Heart right ventricle (tissue), 16 donors: ENCODE data around the gene SIRPB1. TPM values are rescaled to one million over a fixed set of nuclear protein-coding genes. Genes with fewer than 3 reads are reported as not detected.

Experiments used
- ATAC-seq, 8 donors: fragments of 200-7000 bp; cut with Tn5 transposase; one replicate each; pipeline ENCODE4 v1.9.1; 2020; ENCODE audit warnings: mild to moderate bottlenecking in 8 of 8, moderate library complexity in 8 of 8, moderate number of reproducible peaks in 1 of 8
- DNase-seq, 2 donors: peaks; one replicate each; pipeline ENCODE4 v3.0.0-alpha.2; 2020
- H3K27ac ChIP-seq, 10 donors: fragments of 200-600 bp; sonication (generic) in 2 of 10; one replicate each; pipeline versions ENCODE4 v1.5.0 to v1.8.0; 2020 to 2022; ENCODE audit warnings: mild to moderate bottlenecking in 3 of 10
- H3K27me3 ChIP-seq, 7 donors: fragments of 200-600 bp; one replicate each; pipeline ENCODE4 v1.8.0; 2021 to 2022; ENCODE audit warnings: mild to moderate bottlenecking in 2 of 7
- H3K36me3 ChIP-seq, 9 donors: fragments of 200-600 bp; sonication (generic) in 1 of 9; one replicate each; pipeline versions ENCODE4 v1.5.0 to v1.8.0; 2020 to 2022; ENCODE audit warnings: mild to moderate bottlenecking in 2 of 9
- H3K4me1 ChIP-seq, 9 donors: fragments of 200-600 bp; sonication (generic) in 1 of 9; one replicate each; pipeline versions ENCODE4 v1.5.0 to v1.8.0; 2020 to 2022; ENCODE audit warnings: mild to moderate bottlenecking in 4 of 9
- H3K4me3 ChIP-seq, 10 donors: fragments of 200-600 bp; sonication (generic) in 2 of 10; one replicate each; pipeline versions ENCODE4 v1.5.0 to v1.8.0; 2020 to 2022; ENCODE audit warnings: mild to moderate bottlenecking in 7 of 10, moderate library complexity in 2 of 10
- H3K9me3 ChIP-seq, 11 donors: fragments of 200-600 bp in 10 of 11; sonication (generic) in 2 of 11; one replicate each; pipeline versions ENCODE4 v1.5.0 to v1.8.0; 2013 to 2022; ENCODE audit warnings: mild to moderate bottlenecking in 2 of 11, control low read depth in 1 of 11, moderate library complexity in 1 of 11
- WGBS, 2 donors: extraction: QIAGEN DNeasy Blood & Tissue Kit; methylation state at CpG; one replicate each; pipeline ENCODE4 v1.1.7; 2013; ENCODE audit warnings: inconsistent platforms in 1 of 2; 5-methylcytosine and 5-hydroxymethylcytosine counted together
- intact Hi-C, 10 donors: fragments of 100-400 bp; cut with DNase I; formaldehyde crosslinking; loops; one replicate each; pipeline versions ENCODE4 v1.11.1 to v1.14.2; 2022
- polyA plus RNA-seq, 2 donors: library from polyadenylated mRNA; stranded (reverse); fragments of 200-250 nt; gene quantifications; one replicate each; pipeline ENCODE4 v1.2.3, GENCODE V29; 2013
- total RNA-seq, 10 donors: library from RNA; stranded (reverse); fragmentation: NEBNext Ultra II Directional in 3 of 10; extraction: Animal tissue kit (Norgen Biotek cat#: 25700) in 3 of 10; gene quantifications; one replicate each; pipeline versions ENCODE4 v1.2.1 to v1.2.4, GENCODE V29; 2021 to 2023
- TF ChIP-seq, protein P1 (sequence below), 9 donors: fragments of 200-600 bp; sonication (generic) in 2 of 9; IDR thresholded peaks; one replicate each; pipeline versions ENCODE4 v1.5.0 to v1.8.0; 2021 to 2022; ENCODE audit warnings: antibody characterized with exemption in 9 of 9, mild to moderate bottlenecking in 5 of 9, moderate library complexity in 1 of 9
- donor health status: Arrhythmogenic right ventricular cardiomyopathy.
- donor health status: ischemic (EF 13 %, LVEDD 7.1; RV severe dilation, severe dysfunction).
- donor health status: healthy with polysubstance abuse.
- donor health status: DM: no; HTN: yes; CAD: no.
- donor health status: DM: no; HTN: no; CAD: no.
- donor health status: ischemic (EF 25% LVEDD 6.9; RV normal size, moderate dysfunction).
- donor health status: ischemic (EF 25% LVEDD 5.7; RV mildly dilated, moderate dysfunction).
- donor health status: healthy.
- donor health status: DM: yes; HTN: yes; CAD: no.
- donor health status: Ischemic cardiomyopathy.
- donor health status: ischemic (EF 35%, LVEDD 5.7; RV mildly dilated, moderate dysfunction).
- donor health status: nonischemic (EF 11% LVEDD 7.7; RV severe dilation, severe dysfunction).
- donor health status: DM: yes; HTN: yes; CAD: no.
- donor health status: PGD.
- donor health status: ischemic (EF 29% LVEDD 5.4; RV normal size, mild dysfunction).
- donor health status: nonischemic (EF 23%, LVEDD 6.1; RV moderate dilation, normal function).

The SIRPB1 gene
- total and polyA plus RNA-seq, 12 donors: 0.14 to 6.9 (median 0.99) TPM; not detected in 1

DNA sequence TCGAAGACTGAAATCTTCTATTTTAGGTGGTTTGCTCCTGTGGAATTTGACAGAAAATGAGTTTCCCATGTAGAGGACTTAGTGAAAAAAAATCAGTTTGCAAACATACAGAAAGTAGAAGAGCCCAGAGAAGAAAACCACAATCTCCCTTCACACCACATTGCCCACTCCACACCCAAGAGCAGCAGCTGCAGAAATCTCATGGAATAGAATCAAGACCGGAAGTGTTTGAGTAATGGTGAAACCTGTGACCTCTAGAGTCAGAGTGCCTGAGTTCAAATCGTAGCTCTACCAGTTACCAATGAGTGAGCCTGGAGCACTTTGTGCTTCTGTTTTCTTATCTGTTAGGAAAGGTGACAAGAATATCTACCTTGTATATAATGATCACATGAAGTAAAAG, 33.2 kb upstream of the SIRPB1 start:
- DNase-seq (no peak), ATAC-seq (no peak)
- 68 to 69% methylated on average over 3 of the region's 3 CpGs for WGBS, 2 donors
- H3K27me3 ChIP-seq: peaks cover 0 to 8% (median 4%) of the 10 kb centered on the region in 7 donors
- no peaks in the 10 kb centered on the region for H3K36me3 ChIP-seq
- intact Hi-C loops: no loop called here
- no peak overlapping the region for H3K27ac ChIP-seq
- H3K9me3 ChIP-seq: peaks cover 0 to 7% (median 0%) of the 10 kb centered on the region in 11 donors
- no peak overlapping the region for H3K4me3 ChIP-seq
- peaks cover 0 to 22% (median 0%) of the 10 kb centered on the region in 9 donors for H3K4me1 ChIP-seq
- TF ChIP-seq, protein P1, sequence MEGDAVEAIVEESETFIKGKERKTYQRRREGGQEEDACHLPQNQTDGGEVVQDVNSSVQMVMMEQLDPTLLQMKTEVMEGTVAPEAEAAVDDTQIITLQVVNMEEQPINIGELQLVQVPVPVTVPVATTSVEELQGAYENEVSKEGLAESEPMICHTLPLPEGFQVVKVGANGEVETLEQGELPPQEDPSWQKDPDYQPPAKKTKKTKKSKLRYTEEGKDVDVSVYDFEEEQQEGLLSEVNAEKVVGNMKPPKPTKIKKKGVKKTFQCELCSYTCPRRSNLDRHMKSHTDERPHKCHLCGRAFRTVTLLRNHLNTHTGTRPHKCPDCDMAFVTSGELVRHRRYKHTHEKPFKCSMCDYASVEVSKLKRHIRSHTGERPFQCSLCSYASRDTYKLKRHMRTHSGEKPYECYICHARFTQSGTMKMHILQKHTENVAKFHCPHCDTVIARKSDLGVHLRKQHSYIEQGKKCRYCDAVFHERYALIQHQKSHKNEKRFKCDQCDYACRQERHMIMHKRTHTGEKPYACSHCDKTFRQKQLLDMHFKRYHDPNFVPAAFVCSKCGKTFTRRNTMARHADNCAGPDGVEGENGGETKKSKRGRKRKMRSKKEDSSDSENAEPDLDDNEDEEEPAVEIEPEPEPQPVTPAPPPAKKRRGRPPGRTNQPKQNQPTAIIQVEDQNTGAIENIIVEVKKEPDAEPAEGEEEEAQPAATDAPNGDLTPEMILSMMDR (IDR thresholded peaks at IDR 0.05): no peak

DNA sequence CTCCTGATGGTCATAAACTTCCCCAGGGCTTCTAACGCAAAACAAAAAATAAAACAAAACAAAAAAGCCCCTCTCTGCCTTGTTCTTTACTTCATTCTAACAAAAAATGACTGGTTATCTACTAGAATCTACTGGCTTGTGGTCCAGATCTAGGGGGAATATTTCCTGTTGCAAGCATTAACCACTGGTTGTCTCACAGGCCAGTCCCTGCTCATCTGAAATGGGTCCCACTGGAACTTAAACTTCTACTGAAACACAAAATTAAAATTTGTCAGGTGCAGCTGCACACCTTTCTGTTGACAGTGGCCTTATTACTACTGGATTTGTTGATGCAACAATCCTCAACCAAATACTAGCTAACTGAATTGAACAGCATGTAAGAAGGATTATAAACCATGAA, 32.3 kb upstream of the SIRPB1 start:
- peaks cover 0 to 7% (median 0%) of the 10 kb centered on the region in 11 donors for H3K9me3 ChIP-seq
- 50 to 53% methylated on average over 1 of the region's 1 CpG for WGBS, 2 donors
- DNase-seq (no peak), ATAC-seq (no peak)
- H3K36me3 ChIP-seq: no peaks in the 10 kb centered on the region
- no peak overlapping the region for H3K27ac ChIP-seq
- H3K27me3 ChIP-seq: peaks cover 0 to 4% (median 0%) of the 10 kb centered on the region in 7 donors
- intact Hi-C loops: no loop called here
- H3K4me1 ChIP-seq: peaks cover 0 to 22% (median 0%) of the 10 kb centered on the region in 9 donors
- no peak overlapping the region for H3K4me3 ChIP-seq
- TF ChIP-seq, protein P1 (IDR thresholded peaks at IDR 0.05): no peak

DNA sequence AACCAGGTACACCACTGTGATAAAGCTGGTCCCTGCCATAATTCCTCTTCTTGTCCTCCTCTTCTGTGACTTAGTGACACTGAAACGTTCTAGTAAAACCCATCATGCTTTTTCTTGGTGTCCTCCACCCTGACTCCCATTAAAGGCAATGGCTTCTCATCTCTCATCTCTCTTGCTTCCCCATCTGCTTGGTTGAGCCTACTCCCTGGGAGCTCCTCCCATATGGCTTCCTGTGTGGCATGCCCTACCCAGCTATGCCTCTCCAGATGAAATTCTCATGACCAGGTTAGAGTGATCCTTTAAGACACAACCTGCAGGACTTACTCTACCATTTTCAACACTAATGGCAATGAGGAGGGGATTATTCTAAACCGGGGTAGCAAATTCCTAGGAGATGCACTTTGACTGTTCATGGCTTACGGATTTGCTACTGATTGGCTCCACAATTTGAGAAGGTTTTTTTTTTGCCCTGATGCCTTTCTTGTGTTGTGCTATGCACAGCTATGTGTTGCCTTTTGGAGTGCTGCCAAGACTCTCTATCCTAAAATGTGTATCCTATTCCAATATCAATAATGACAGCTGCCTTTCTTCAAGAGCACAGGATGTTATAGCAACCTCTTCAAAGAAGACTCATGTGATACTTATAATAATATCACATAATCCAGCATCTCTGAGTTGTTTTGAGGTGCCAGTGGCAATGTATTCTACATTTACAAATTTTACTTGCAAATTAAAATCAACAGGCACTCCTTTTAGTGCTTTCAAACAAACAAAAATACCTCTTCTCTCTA, 31.7 kb upstream of the SIRPB1 start:
- 55 to 65% methylated on average over 3 of the region's 3 CpGs for WGBS, 2 donors
- Histone ChIP-seq H3K4me3 (no peak overlapping the region), H3K4me1 (peaks cover 0 to 22% (median 0%) of the 10 kb centered on the region in 9 donors), H3K36me3 (no peaks in the 10 kb centered on the region), H3K9me3 (peaks cover 0 to 7% (median 0%) of the 10 kb centered on the region in 11 donors), H3K27ac (no peak overlapping the region), H3K27me3 (peaks cover 0 to 4% (median 0%) of the 10 kb centered on the region in 7 donors)
- no peak for DNase-seq
- intact Hi-C loops: no loop called here
- no peak for ATAC-seq
- TF ChIP-seq, protein P1 (IDR thresholded peaks at IDR 0.05): no peak

DNA sequence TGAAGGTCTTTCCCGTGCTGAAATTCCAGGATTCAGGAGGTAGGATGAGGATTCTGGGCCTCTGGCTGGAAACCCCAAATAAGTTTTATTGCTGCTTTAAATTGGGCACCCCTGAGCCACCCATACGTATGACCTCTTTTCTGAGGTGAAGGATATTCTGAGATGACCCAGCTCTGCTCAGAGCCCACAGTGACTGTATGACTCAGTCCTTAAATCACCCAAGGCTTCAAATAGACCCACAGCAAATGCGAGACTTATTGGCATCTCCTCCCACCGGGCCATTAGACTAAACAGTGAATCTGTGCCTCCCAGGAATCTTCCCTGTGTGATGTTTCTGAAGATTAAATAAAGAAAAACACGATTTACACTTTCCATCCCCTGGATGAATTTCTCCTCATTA, 28.3 kb upstream of the SIRPB1 start:
- intact Hi-C loops: no loop called here
- 68 to 81% methylated on average over 5 of the region's 5 CpGs for WGBS, 2 donors
- no peak overlapping the region for H3K27ac ChIP-seq
- H3K36me3 ChIP-seq: no peaks in the 10 kb centered on the region
- no peaks in the 10 kb centered on the region for H3K9me3 ChIP-seq
- H3K27me3 ChIP-seq: peaks cover 0 to 20% (median 4%) of the 10 kb centered on the region in 7 donors
- no peak for ATAC-seq
- no peak overlapping the region for H3K4me3 ChIP-seq
- H3K4me1 ChIP-seq: peaks cover 0 to 18% (median 0%) of the 10 kb centered on the region in 9 donors
- TF ChIP-seq, protein P1 (IDR thresholded peaks at IDR 0.05): no peak
- DNase-seq: no peak
